ENCODE data around the gene CRHR2.
"Not testable (repeated sequence)": the region's sequence is repeated elsewhere in the genome, so short reads cannot be mapped to it uniquely, and the experiment has no call there.

Gene CRHR2

DNA sequence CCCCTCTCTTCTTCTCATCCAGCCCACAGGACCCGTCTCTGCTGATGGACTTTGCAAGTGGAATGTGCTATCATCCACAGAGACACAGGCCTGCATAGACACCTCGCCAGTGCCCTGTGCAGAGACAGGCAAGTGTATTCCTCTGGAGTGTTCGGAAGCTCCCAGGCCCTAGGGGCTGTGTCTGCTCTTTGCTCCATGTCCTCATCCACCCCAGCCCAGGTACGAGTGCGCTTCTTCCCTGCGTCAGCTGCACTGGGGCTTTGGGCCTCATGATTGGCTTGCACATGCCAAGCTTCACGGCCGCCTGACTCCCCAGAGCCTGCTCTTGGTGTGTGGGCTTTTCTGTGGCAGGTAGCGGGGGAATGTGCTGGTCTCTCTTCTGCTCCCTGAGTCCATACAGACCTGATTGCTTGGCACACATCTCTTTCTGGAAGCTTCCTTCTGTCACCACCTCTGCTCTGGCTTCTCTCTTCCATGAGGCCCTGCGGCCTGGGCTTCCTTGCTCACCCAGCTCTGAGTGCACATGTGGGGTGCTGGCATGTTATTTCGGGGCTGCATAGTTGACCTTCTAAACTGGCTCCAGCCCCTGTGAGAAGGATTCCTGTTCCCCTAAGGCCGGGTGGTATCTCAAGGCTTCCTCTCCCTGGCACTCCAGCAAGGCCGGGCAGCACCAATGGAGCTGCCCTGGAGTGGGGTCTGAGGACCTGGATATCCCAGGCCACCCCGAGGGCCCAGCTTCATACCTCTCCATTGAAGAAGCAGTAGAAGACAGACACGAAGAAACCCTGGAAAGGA lies 27.8 kb downstream of the CRHR2 start:
- DNase-seq (ENCODE audit: low spot score): no peak

DNA sequence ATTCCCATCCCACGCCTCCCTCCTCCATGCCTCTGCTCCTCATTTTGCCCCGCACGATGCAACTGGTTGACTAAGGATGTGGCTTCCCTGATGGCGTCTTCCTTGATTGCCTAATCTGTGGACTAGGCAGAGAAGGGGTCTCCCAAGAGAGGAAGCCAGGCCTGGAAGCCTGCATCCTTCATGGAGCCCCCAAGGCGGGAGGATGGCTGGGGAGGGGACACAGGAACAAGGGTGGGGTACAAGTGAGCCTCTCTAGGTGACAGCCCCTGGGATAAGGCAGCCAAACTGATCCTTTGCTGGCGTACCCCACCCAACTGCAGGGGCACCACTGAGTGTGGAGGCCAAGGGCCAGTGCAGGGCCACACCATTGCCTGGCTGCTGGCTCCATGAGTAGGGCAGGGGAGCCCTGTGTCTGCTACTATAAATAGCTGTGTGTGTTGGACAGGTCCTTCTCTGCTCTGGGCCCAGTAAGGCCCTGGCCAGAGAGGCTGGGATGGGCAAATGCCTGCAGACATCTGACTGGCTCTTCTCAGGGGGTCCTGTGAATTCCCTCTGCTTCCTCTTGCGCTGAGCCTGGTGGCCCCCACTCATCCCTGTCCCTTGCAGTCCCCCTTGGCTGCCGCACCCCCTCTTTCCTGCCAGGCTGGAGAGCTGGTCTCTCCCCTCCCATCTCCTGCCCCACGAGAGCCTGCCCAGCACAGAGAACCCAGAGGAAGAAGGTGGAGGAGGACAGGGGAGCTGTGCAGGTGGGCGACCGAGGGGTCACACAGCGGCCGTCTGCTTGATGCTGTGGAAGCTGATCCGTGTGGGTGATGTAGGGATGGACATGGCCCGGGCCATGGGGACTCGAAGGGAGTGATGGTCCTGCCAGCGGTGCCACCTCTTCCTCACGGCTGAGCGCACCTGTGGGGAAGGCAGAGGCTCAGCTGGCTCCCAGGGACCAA lies 29.3 kb downstream of the CRHR2 start:
- no peak for DNase-seq (ENCODE audit: low spot score)

GRCh38 chr7:30652132-30652531 lies 30.1 kb downstream of the CRHR2 start:
- DNase-seq (ENCODE audit: low spot score): no peak

- DNase-seq (ENCODE audit: low spot score): no peak
Measured at GRCh38 chr7:30650421-30650808, 31.8 kb downstream of the CRHR2 start.

- DNase-seq (ENCODE audit: low spot score): no peak
Measured at GRCh38 chr7:30649717-30650420, 32.4 kb downstream of the CRHR2 start.

DNA sequence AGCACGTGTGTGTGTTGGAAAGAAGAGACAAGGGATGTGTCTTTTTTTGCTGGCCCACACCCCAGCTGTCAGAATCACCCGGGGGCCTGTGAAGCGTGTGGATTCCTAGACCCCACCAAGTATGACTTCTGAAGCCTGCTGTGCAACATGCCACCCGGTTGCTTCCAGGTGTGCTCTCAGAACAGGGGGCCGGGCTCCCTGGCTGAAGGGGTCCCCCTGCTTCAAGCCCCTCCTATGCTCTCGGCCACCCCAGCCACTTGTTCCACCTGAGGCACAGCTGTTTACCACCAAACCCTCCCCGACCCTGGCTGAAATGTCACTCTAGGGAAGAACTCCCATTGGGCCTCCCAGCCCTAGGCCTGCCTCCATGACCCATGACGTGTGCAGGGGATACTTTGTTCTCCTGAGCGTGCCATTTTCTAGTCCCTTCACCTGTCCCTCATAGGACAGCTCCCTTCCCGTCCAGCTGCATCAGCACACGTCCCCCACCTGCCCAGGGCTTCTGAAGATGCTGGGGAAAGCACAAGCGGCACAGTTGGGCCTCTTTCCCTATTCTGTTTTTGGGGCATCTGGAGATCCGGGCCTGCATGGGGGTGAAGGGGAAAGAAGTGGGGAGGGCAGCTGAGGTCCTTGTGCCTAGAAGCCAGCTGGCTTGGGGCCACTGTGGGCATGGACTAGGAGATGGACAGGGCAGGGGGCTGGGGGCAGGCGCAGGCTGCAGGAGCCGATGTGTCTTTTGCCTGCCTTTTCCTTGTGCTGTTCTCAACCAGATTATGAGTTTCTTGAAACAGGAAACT lies 33.3 kb downstream of the CRHR2 start:
- DNase-seq (ENCODE audit: low spot score): no peak

GRCh38 chr7:30647589-30648364 lies 34.5 kb downstream of the CRHR2 start:
- no peak for DNase-seq (ENCODE audit: low spot score)

GRCh38 chr7:30646154-30646553 lies 36.1 kb downstream of the CRHR2 start:
- no peak for DNase-seq (ENCODE audit: low spot score)

- no peak for DNase-seq (ENCODE audit: low spot score)
Measured at GRCh38 chr7:30645661-30646060, 36.6 kb downstream of the CRHR2 start.

GRCh38 chr7:30644286-30644955 lies 37.8 kb downstream of the CRHR2 start:
- DNase-seq (ENCODE audit: low spot score): no peak

- no peak for DNase-seq (ENCODE audit: low spot score)
Measured at GRCh38 chr7:30642789-30643188, 39.5 kb downstream of the CRHR2 start.

DNA sequence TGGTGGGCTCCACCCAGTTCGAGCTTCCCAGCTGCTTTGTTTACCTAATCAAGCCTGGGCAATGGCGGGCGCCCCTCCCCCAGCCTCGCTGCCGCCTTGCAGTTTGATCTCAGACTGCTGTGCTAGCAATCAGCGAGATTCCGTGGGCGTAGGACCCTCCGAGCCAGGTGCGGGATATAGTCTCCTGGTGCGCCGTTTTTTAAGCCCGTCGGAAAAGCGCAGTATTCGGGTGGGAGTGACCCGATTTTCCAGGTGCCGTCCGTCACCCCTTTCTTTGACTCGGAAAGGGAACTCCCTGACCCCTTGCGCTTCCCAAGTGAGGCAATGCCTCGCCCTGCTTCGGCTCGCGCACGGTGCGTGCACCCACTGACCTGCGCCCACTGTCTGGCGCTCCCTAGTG lies 39.9 kb downstream of the CRHR2 start:
- DNase-seq (ENCODE audit: low spot score): not testable (repeated sequence)

DNA sequence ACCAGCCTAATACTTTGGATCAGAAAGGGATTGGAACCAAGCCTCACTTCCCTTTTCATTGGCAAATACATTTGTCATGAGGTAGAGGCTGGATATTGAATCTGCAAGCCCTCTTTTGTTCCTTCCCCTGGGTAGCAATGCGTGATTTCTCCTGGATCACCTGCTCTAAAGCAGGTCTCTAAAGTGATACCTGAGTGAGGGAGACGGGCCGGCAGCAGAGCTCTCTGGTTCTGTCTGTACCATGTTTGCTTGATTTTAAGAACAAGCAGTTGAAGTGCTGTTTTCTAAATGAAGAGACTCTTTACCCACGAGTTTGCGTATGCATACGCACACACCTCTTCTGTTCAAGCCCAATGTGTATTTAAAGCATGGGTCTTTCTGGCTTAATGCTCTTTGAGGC lies 46.5 kb downstream of the CRHR2 start:
- no peak for DNase-seq (ENCODE audit: low spot score)

DNA sequence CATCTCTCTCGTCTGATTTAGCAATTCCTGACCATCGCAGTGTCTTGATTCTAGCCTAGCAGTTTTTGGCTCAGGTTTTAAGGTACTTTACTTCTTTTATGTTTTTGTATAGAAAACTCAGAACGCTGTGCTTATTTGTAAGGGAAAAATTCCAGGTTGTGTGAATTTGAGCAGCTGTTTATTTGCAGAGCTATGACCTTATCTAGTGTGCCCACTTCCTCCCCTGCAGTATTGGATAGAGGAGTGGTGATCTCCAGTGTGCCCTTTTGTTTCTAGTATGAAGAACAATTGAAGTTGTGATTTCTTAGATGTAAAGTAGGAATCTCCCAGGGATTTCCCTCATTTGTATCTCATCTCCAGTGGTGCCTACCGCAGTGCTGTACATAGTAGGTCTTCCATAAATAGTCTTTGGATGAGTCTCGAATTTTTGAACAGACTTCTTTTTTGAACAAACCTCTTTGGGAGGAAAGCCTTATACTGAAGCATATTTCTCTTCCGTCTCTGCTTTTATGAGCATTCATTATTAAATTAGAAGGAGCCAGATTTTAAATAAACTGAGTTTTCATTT lies 47.5 kb downstream of the CRHR2 start:
- DNase-seq (ENCODE audit: low spot score): no peak

DNA sequence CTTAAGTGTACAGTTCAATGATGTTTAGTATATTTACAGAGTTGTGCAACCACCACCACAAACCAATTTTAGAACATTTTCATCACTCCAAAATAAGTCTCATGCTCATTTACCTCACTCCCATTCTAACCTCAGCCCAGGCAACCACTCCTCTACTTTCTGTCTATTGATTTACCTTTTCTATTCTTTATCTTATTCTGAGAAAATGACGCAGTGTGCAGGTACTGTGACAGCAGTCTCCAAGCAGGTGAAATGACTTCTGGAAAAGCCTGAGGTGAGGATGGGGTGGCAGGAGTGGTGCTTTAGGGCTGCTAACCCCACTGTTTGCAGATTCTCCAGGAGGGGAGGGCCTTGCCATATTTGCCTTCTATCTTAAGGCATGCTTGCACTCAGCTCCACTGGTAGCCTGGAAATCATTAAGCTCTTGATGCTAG lies 48.0 kb downstream of the CRHR2 start:
- DNase-seq (ENCODE audit: low spot score): no peak

- no peak for DNase-seq (ENCODE audit: low spot score)
Measured at GRCh38 chr7:30633223-30633622, 49.0 kb downstream of the CRHR2 start.

- DNase-seq (ENCODE audit: low spot score): no peak
Measured at GRCh38 chr7:30630986-30631385, 51.3 kb downstream of the CRHR2 start.

DNA sequence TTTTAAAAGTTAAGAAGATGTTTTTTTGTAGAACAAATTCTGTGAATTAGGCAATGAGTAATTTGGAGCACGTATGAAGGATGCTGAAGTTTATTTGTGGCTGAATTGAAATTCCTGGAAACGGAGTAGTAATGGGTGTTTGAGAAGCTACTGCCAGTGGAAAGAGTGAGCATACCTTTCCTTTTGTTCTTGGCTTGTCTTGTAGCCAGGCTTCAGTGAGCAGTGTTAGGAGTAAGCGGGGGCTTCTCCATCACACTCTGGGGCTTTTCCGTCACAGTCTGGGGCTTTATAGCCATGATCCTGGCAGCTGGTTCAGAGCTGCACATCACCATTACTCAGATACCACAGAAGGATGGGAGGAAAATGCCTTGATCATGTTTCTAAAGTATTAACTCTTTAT lies 55.2 kb downstream of the CRHR2 start:
- DNase-seq (ENCODE audit: low spot score): no peak

- DNase-seq (ENCODE audit: low spot score): no peak
Measured at GRCh38 chr7:30625283-30625682, 57.0 kb downstream of the CRHR2 start.

DNA sequence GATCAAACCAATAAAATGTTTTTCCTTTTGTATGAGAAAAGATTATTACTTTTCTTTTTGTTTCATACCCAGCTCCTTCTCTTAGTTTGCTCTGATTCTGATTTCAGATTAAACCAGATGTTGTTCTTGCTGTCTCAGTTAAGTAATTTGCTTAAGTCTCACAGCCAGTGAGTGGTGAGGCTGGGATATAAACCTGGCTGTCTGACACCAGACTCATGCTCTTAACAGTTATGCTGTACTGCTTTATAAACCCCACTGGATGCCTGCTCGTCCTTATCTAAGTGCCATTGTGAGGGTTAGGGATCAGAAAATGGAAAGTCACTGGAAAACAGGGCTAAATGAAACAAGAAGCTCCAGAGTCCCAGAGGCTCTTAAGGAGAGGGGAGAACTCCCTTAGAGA lies 63.3 kb downstream of the CRHR2 start:
- no peak for DNase-seq (ENCODE audit: low spot score)
